HepG2 (cell line): ENCODE results near the gene ANKRD40CL. TPM values are rescaled to one million over a fixed set of nuclear protein-coding genes. Genes with fewer than 3 reads are reported as not detected.

Experiments
- ATAC-seq: fragments of 200-7000 bp; cut with Tn5 transposase; 3 replicates; pipeline ENCODE4 v1.9.1; 2020; ENCODE audit warnings: mild to moderate bottlenecking, moderate library complexity
- Bru-seq: library from RNA; stranded (reverse); fragments of 400-500 nt; gene quantifications from one replicate; lab custom pipeline; 2021; lab: Mats Ljungman, UMichigan
- BruChase-seq, 2 experiments: library from RNA; stranded (reverse); fragments of 400-500 nt; gene quantifications; one replicate each; lab custom pipeline; 2021; lab: Mats Ljungman, UMichigan
- BruUV-seq: library from RNA; stranded (reverse); fragments of 400-500 nt; replicated peaks from 2 replicates; lab custom pipeline; 2021; lab: Mats Ljungman, UMichigan
- CTCF ChIA-PET: fragments of 300-600 bp; formaldehyde crosslinking; extraction: SDS; loops from one replicate; lab custom pipeline; 2021; ENCODE audit warnings: low total read pairs, inconsistent platforms, low intra/inter-chr PET ratio; lab: Yijun Ruan, JAX
- POLR2A ChIA-PET: fragments of 350-600 bp; sonication (Branson Sonifier 250); formaldehyde crosslinking; loops from one replicate; lab custom pipeline; 2020; ENCODE audit warnings: antibody characterized with exemption, inconsistent platforms; lab: Yijun Ruan, JAX
- DNase-seq: peaks from one replicate; pipeline ENCODE4 v3.0.0-alpha.2; 2015; ENCODE audit warnings: low spot score
- FAIRE-seq: peaks from 3 replicates; lab custom pipeline; 2011; peaks lifted over from hg19 to GRCh38; lab: Jason Lieb, UNC
- H2AFZ ChIP-seq: one replicate; pipeline ENCODE4 v1.6.1; 2011; ENCODE audit warnings: low read length, inconsistent platforms
- H3K27ac ChIP-seq: fragments of 300-600 bp; 3 replicates; pipeline ENCODE4 v1.8.0; 2011; ENCODE audit warnings: mixed run types, mild to moderate bottlenecking, mixed read lengths, low read length, inconsistent platforms; ENCODE audit not compliant: insufficient read depth; ENCODE audit errors: extremely low read length
- H3K27me3 ChIP-seq, 2 experiments: fragments of 200-600 bp in 1 of 2; 2 replicates in 1 of 2; 3 replicates in 1 of 2; pipeline versions ENCODE4 v1.6.0 to v1.8.0; 2011; ENCODE audit warnings: low read length in 2 of 2, mild to moderate bottlenecking in 2 of 2, moderate library complexity in 2 of 2, inconsistent platforms in 1 of 2; ENCODE audit not compliant: insufficient read depth in 2 of 2, control insufficient read depth in 1 of 2
- H3K36me3 ChIP-seq, 2 experiments: fragments of 200-600 bp in 1 of 2; replicated peaks in 1 of 2; 2 replicates in 1 of 2; 3 replicates in 1 of 2; pipeline versions ENCODE4 v1.5.1 to v1.8.0; 2011; ENCODE audit warnings: low read length in 2 of 2, inconsistent platforms in 1 of 2; ENCODE audit not compliant: insufficient read depth in 2 of 2, control insufficient read depth in 1 of 2
- H3K4me1 ChIP-seq: 2 replicates; pipeline ENCODE4 v1.5.1; 2012; ENCODE audit warnings: low read length, inconsistent platforms; ENCODE audit not compliant: insufficient read depth
- H3K4me2 ChIP-seq: 2 replicates; pipeline ENCODE4 v1.6.0; 2011; ENCODE audit warnings: low read depth, low read length, inconsistent platforms
- H3K4me3 ChIP-seq, 3 experiments: fragments of 200-600 bp in 1 of 3; sonication (generic), shearing (Covaris generic) in 1 of 3; replicated peaks in 1 of 3; 2 replicates each; pipeline ENCODE4 v1.5.1; 2011 to 2016; ENCODE audit warnings: low read length in 3 of 3, inconsistent platforms in 2 of 3, low read depth in 2 of 3, mild to moderate bottlenecking in 2 of 3, control low read depth in 1 of 3, mixed read lengths in 1 of 3; ENCODE audit not compliant: insufficient read depth in 1 of 3
- H3K79me2 ChIP-seq: one replicate; pipeline ENCODE4 v1.6.1; 2011; ENCODE audit warnings: low read length, inconsistent platforms; ENCODE audit not compliant: insufficient read depth
- H3K9ac ChIP-seq: 2 replicates; pipeline ENCODE4 v1.6.0; 2011; ENCODE audit warnings: mild to moderate bottlenecking, low read depth, low read length, inconsistent platforms; ENCODE audit not compliant: insufficient read depth
- H3K9me3 ChIP-seq: 2 replicates; pipeline ENCODE4 v1.5.1; 2012; ENCODE audit warnings: mild to moderate bottlenecking, low read length
- H4K20me1 ChIP-seq: 2 replicates; pipeline ENCODE4 v1.6.0; 2011; ENCODE audit warnings: inconsistent platforms, mild to moderate bottlenecking, low read length, moderate library complexity; ENCODE audit not compliant: insufficient read depth
- E2F2 ChIP-seq: sonication (generic); formaldehyde crosslinking; IDR thresholded peaks from 2 replicates; pipeline ENCODE4 v1.4.0; 2020; ENCODE audit warnings: missing genetic modification reagents, borderline replicate concordance
- HNF4A ChIP-seq: sonication (generic); formaldehyde crosslinking; IDR thresholded peaks from 2 replicates; pipeline ENCODE4 v1.4.0; 2020; ENCODE audit warnings: missing genetic modification reagents
- ZNF674 ChIP-seq: sonication (generic); formaldehyde crosslinking; IDR thresholded peaks from 2 replicates; pipeline ENCODE4 v1.5.0; 2020; ENCODE audit warnings: low read depth, mild to moderate bottlenecking, missing genetic modification reagents
- ZNF770 ChIP-seq: sonication (generic); formaldehyde crosslinking; IDR thresholded peaks from 2 replicates; pipeline ENCODE4 v1.5.0; 2020; ENCODE audit warnings: mild to moderate bottlenecking, missing genetic modification reagents
- WGBS: methylation state at CpG from one replicate; pipeline ENCODE4 v1.1.6; 2017; ENCODE audit warnings: low lambda C conversion rate; 5-methylcytosine and 5-hydroxymethylcytosine counted together
- in situ Hi-C: cut with HindIII; loops from 2 replicates; pipeline ENCODE4 v1.10.0; 2017; ENCODE audit warnings: low pct_unique_long_range_greater_than_20kb; ENCODE audit not compliant: extremely low pct_ligation_motif_present
- intact Hi-C: fragments of 100-400 bp; cut with micrococcal nuclease; formaldehyde crosslinking; loops from one replicate; pipeline ENCODE4 v1.10.0; 2022; ENCODE audit not compliant: unreplicated experiment
- long read RNA-seq, 2 experiments: library from RNA in 1 of 2; library from polyadenylated mRNA in 1 of 2; stranded (forward) in 1 of 2; unstranded in 1 of 2; transcript quantifications; one replicate each; pipeline ENCODE4 v2.0.0, GENCODE V29; 2019 to 2022
- polyA minus RNA-seq, 3 experiments: library from RNA; depleted of rRNA, polyadenylated mRNA; stranded (reverse); fragments of >200 nt; gene quantifications; 2 replicates each; pipeline ENCODE4 v1.2.3, GENCODE V29; 2011; ENCODE audit warnings: low replicate concordance in 1 of 3
- polyA plus RNA-seq, 8 experiments: library from polyadenylated mRNA; depleted of rRNA in 3 of 8; stranded (reverse) in 7 of 8; unstranded in 1 of 8; fragments of >200 nt; fragmentation: Illumina TruSeq in 4 of 8; extraction: Trizol in 4 of 8; gene quantifications; 2 replicates each; pipeline versions ENCODE4 v1.2.1 to v1.2.3, GENCODE V29; 2011 to 2016; ENCODE audit warnings: low read depth in 4 of 8, missing spikeins in 1 of 8, mixed read lengths in 1 of 8; ENCODE audit not compliant: insufficient read depth in 1 of 8
- total RNA-seq, 5 experiments: library from RNA; depleted of rRNA; stranded (reverse); fragments of >200 nt; fragmentation: Illumina TruSeq; extraction: Trizol; gene quantifications; 2 replicates each; pipeline ENCODE4 v1.2.3, GENCODE V29; 2016; ENCODE audit warnings: low read depth in 1 of 5
- TF ChIP-seq, protein P1 (sequence below): sonication (generic); formaldehyde crosslinking; conservative IDR thresholded peaks from 2 replicates; pipeline ENCODE4 v1.8.1; 2023; ENCODE audit warnings: missing genetic modification reagents

The ANKRD40CL gene, protein sequence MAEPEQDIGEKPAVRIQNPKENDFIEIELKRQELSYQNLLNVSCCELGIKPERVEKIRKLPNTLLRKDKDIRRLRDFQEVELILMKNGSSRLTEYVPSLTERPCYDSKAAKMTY
- total RNA-seq (2016; rRNA removed; fragmentation: Illumina TruSeq; extraction: Trizol) (0.11 TPM in 1 of 2 replicates, not detected in the other), polyA plus RNA-seq (2011; rRNA removed) (0.03 and 0.09 TPM in 2 replicates), polyA minus RNA-seq (2011; rRNA and poly(A)+ RNA removed; ENCODE audit: low replicate concordance) (not detected in 2 replicates), Bru-seq, nascent RNA (percentile 11 among the genes with signal in this experiment), BruChase-seq, experiment 1, labeled RNA remaining after a 6-hour chase (percentile 12 among the genes with signal in this experiment), BruChase-seq, experiment 2, labeled RNA remaining after a 2-hour chase (not detected)
- 0.35 TPM in 1 of 2 replicates, not detected in the other for total RNA-seq (2016; cell fraction: cytosol; rRNA removed; fragmentation: Illumina TruSeq; extraction: Trizol; ENCODE audit: low read depth)
- total RNA-seq (2016; cell fraction: insoluble cytoplasmic fraction; rRNA removed; fragmentation: Illumina TruSeq; extraction: Trizol), result not detected in 2 replicates
- total RNA-seq (2016; cell fraction: membrane; rRNA removed; fragmentation: Illumina TruSeq; extraction: Trizol), result 0.52 TPM in 1 of 2 replicates, not detected in the other
- not detected in 2 replicates for total RNA-seq (2016; cell fraction: nucleus; rRNA removed; fragmentation: Illumina TruSeq; extraction: Trizol)
- polyA plus RNA-seq (2011; cell fraction: cytosol; rRNA removed), result 0.05 TPM in 1 of 2 replicates, not detected in the other
- polyA plus RNA-seq (2011; cell fraction: nucleus; rRNA removed), result 0.03 TPM in 1 of 2 replicates, not detected in the other
- polyA plus RNA-seq (2012), result 0.27 and 0.63 TPM in 2 replicates
- not detected in 2 replicates for polyA plus RNA-seq (2016; cell fraction: cytosol; fragmentation: Illumina TruSeq; extraction: Trizol; ENCODE audit: low read depth)
- polyA plus RNA-seq (2016; cell fraction: insoluble cytoplasmic fraction; fragmentation: Illumina TruSeq; extraction: Trizol; ENCODE audit: low read depth), result not detected in 2 replicates
- 0.27 TPM in 1 of 2 replicates, not detected in the other for polyA plus RNA-seq (2016; cell fraction: membrane; fragmentation: Illumina TruSeq; extraction: Trizol; ENCODE audit: low read depth)
- polyA plus RNA-seq (2016; cell fraction: nucleus; fragmentation: Illumina TruSeq; extraction: Trizol; ENCODE audit: insufficient read depth, low read depth), result not detected in 2 replicates
- not detected in 2 replicates for polyA minus RNA-seq (2011; cell fraction: cytosol; rRNA and poly(A)+ RNA removed)
- polyA minus RNA-seq (2011; cell fraction: nucleus; rRNA and poly(A)+ RNA removed), result 0.26 TPM in 1 of 2 replicates, not detected in the other
- long read RNA-seq, experiment 1, result 0 reads
- long read RNA-seq, experiment 2, result 0 reads

DNA sequence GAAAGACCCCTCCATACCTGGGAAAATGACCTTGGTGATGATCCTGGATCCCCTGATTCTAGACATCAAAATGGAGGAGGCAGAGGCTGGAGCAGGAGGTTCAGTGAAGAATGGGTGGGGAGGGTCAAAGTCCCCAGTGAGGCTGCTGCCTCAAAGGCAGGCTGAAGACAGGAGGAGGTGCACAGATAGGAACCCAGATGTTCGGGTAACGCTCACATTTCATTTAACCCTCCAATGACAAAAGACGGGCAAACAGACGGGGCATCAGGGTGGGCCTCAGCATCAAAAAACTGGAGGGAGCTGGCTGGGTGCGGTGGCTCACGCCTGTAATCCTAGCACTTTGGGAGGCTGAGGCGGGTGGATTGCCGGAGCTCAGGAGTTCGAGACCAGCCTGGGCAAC, at the start of gene ANKRD40CL:
TSS of gene ANKRD40CL (minus strand) at position 73 of the 400 bp plus-strand sequence. CDS start 605 bp downstream, outside the sequence.
- H3K9ac ChIP-seq, result peak within 1 kb of the TSS; percentile 41; the same call in 1 of the 2 replicates
- FAIRE-seq (no peak), ATAC-seq (no peak), DNase-seq (no peak)
- H3K4me2 ChIP-seq, result peak within 1 kb of the TSS; percentile 80
- H4K20me1 ChIP-seq, result no peaks in the 10 kb centered on the region
- H3K4me3 ChIP-seq, result peak within 1 kb of the TSS; percentile 3 to 55 (median 20)
- H3K27ac ChIP-seq, result no peak within 1 kb of the TSS
- WGBS, result 64% methylated on average over 9 of the region's 9 CpGs
- in situ Hi-C loops, result no loop called here
- H3K4me1 ChIP-seq, result peaks cover 62% of the 10 kb centered on the region
- peaks cover 0 to 2% of the 10 kb centered on the region in 2 experiments; a peak in 1 of 5 replicates for H3K27me3 ChIP-seq
- intact Hi-C loops, result no loop called here
- no peaks in the 10 kb centered on the region for H3K9me3 ChIP-seq
- CTCF ChIA-PET, result no interaction called here
- peak within 1 kb of the TSS; percentile 2 for H2AFZ ChIP-seq
- TF ChIP-seq ZNF674 (CRISPR knock-in tag) (0 out of 2 replicates have a peak, but pooled peaks have one; percentile 13), ZNF770 (CRISPR knock-in tag) (peak; percentile 80), E2F2 (CRISPR knock-in tag) (no peak), HNF4A (CRISPR knock-in tag) (peak; percentile 38)
- TF ChIP-seq, protein P1, sequence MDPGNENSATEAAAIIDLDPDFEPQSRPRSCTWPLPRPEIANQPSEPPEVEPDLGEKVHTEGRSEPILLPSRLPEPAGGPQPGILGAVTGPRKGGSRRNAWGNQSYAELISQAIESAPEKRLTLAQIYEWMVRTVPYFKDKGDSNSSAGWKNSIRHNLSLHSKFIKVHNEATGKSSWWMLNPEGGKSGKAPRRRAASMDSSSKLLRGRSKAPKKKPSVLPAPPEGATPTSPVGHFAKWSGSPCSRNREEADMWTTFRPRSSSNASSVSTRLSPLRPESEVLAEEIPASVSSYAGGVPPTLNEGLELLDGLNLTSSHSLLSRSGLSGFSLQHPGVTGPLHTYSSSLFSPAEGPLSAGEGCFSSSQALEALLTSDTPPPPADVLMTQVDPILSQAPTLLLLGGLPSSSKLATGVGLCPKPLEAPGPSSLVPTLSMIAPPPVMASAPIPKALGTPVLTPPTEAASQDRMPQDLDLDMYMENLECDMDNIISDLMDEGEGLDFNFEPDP, result 0 out of 2 replicates have a peak, but pooled peaks have one; percentile 42
- no peaks in the 10 kb centered on the region for H3K36me3 ChIP-seq
- H3K79me2 ChIP-seq, result no peaks in the 10 kb centered on the region
- BruUV-seq, result no TSS peak
- POLR2A ChIA-PET, result interaction anchor here (1.8 kb wide), 1 partner anchor 48 kb away, joined by 7 read pairs; the partner anchor contains the start of gene LUC7L3
